Measurements from ENCODE around the gene DEGS1. TPM values are rescaled to one million over a fixed set of nuclear protein-coding genes. Genes with fewer than 3 reads are reported as not detected.

The DEGS1 gene
- total and polyA plus RNA-seq, 2 donors, result 44.1 to 64.1 TPM

- Histone ChIP-seq H3K4me3 (ENCODE audit: low read length in 2 of 2) (no peak overlapping the region), H3K27ac (ENCODE audit: low read depth in 1 of 2, low read length in 1 of 2) (peak overlapping the region in 1 of 2 donors; percentile 3), H3K9me3 (ENCODE audit: control insufficient read depth in 2 of 2, insufficient read depth in 1 of 2, low read length in 1 of 2) (no peaks in the 10 kb centered on the region), H3K27me3 (ENCODE audit: control insufficient read depth in 2 of 2, insufficient read depth in 1 of 2, low read length in 1 of 2) (no peaks in the 10 kb centered on the region), H3K36me3 (ENCODE audit: control insufficient read depth in 2 of 2, insufficient read depth in 2 of 2, low read length in 1 of 2) (no peaks in the 10 kb centered on the region), H3K4me1 (ENCODE audit: control insufficient read depth in 2 of 2, insufficient read depth in 2 of 2, low read length in 2 of 2) (peaks cover 0 to 2% of the 10 kb centered on the region in 2 donors)
- 82% methylated on average over 11 of the region's 11 CpGs for WGBS
- DNase-seq (ENCODE audit: low read depth in 6 of 9, low spot score in 9 of 9), result no peak
Measured at GRCh38 chr1:224217655-224218623, 34.9 kb downstream of the DEGS1 start.

GRCh38 chr1:224219011-224219611 lies 36.1 kb downstream of the DEGS1 start:
- H3K27me3 ChIP-seq (ENCODE audit: control insufficient read depth in 2 of 2, insufficient read depth in 1 of 2, low read length in 1 of 2), result no peaks in the 10 kb centered on the region
- no peak overlapping the region for H3K4me3 ChIP-seq (ENCODE audit: low read length in 2 of 2)
- H3K36me3 ChIP-seq (ENCODE audit: control insufficient read depth in 2 of 2, insufficient read depth in 2 of 2, low read length in 1 of 2), result no peaks in the 10 kb centered on the region
- DNase-seq (ENCODE audit: low read depth in 6 of 9, low spot score in 9 of 9), result no peak
- peaks cover 0 to 2% of the 10 kb centered on the region in 2 donors for H3K4me1 ChIP-seq (ENCODE audit: control insufficient read depth in 2 of 2, insufficient read depth in 2 of 2, low read length in 2 of 2)
- peak overlapping the region in 1 of 2 donors; percentile 55 for H3K27ac ChIP-seq (ENCODE audit: low read depth in 1 of 2, low read length in 1 of 2)
- WGBS, result 86% methylated on average over 5 of the region's 5 CpGs
- no peaks in the 10 kb centered on the region for H3K9me3 ChIP-seq (ENCODE audit: control insufficient read depth in 2 of 2, insufficient read depth in 1 of 2, low read length in 1 of 2)

- peaks cover 0 to 2% of the 10 kb centered on the region in 2 donors for H3K4me1 ChIP-seq (ENCODE audit: control insufficient read depth in 2 of 2, insufficient read depth in 2 of 2, low read length in 2 of 2)
- H3K4me3 ChIP-seq (ENCODE audit: low read length in 2 of 2), result no peak overlapping the region
- H3K36me3 ChIP-seq (ENCODE audit: control insufficient read depth in 2 of 2, insufficient read depth in 2 of 2, low read length in 1 of 2), result no peaks in the 10 kb centered on the region
- DNase-seq (ENCODE audit: low read depth in 6 of 9, low spot score in 9 of 9), result no peak
- no peaks in the 10 kb centered on the region for H3K9me3 ChIP-seq (ENCODE audit: control insufficient read depth in 2 of 2, insufficient read depth in 1 of 2, low read length in 1 of 2)
- H3K27me3 ChIP-seq (ENCODE audit: control insufficient read depth in 2 of 2, insufficient read depth in 1 of 2, low read length in 1 of 2), result no peaks in the 10 kb centered on the region
- peak overlapping the region in 1 of 2 donors; percentile 42 for H3K27ac ChIP-seq (ENCODE audit: low read depth in 1 of 2, low read length in 1 of 2)
- 92% methylated on average over 7 of the region's 7 CpGs for WGBS
Measured at GRCh38 chr1:224219612-224220059, 36.6 kb downstream of the DEGS1 start.

- no peak overlapping the region for H3K4me3 ChIP-seq (ENCODE audit: low read length in 2 of 2)
- H3K36me3 ChIP-seq (ENCODE audit: control insufficient read depth in 2 of 2, insufficient read depth in 2 of 2, low read length in 1 of 2), result peaks cover 18 to 19% of the 10 kb centered on the region in 2 donors
- no peaks in the 10 kb centered on the region for H3K9me3 ChIP-seq (ENCODE audit: control insufficient read depth in 2 of 2, insufficient read depth in 1 of 2, low read length in 1 of 2)
- no peaks in the 10 kb centered on the region for H3K27me3 ChIP-seq (ENCODE audit: control insufficient read depth in 2 of 2, insufficient read depth in 1 of 2, low read length in 1 of 2)
- WGBS, result 92% methylated on average over 12 of the region's 12 CpGs
- peak overlapping the region in 1 of 2 donors; percentile 13 for H3K27ac ChIP-seq (ENCODE audit: low read depth in 1 of 2, low read length in 1 of 2)
- no peaks in the 10 kb centered on the region for H3K4me1 ChIP-seq (ENCODE audit: control insufficient read depth in 2 of 2, insufficient read depth in 2 of 2, low read length in 2 of 2)
- no peak for DNase-seq (ENCODE audit: low read depth in 6 of 9, low spot score in 9 of 9)
Measured at GRCh38 chr1:224223819-224224714, 41.0 kb downstream of the DEGS1 start.

- DNase-seq (ENCODE audit: low read depth in 6 of 9, low spot score in 9 of 9), result no peak
- Histone ChIP-seq H3K9me3 (ENCODE audit: control insufficient read depth in 2 of 2, insufficient read depth in 1 of 2, low read length in 1 of 2) (no peaks in the 10 kb centered on the region), H3K27ac (ENCODE audit: low read depth in 1 of 2, low read length in 1 of 2) (no peak overlapping the region), H3K4me1 (ENCODE audit: control insufficient read depth in 2 of 2, insufficient read depth in 2 of 2, low read length in 2 of 2) (no peaks in the 10 kb centered on the region), H3K36me3 (ENCODE audit: control insufficient read depth in 2 of 2, insufficient read depth in 2 of 2, low read length in 1 of 2) (peaks cover 22 to 35% of the 10 kb centered on the region in 2 donors), H3K27me3 (ENCODE audit: control insufficient read depth in 2 of 2, insufficient read depth in 1 of 2, low read length in 1 of 2) (no peaks in the 10 kb centered on the region), H3K4me3 (ENCODE audit: low read length in 2 of 2) (no peak overlapping the region)
- 99% methylated on average over 6 of the region's 6 CpGs for WGBS
Measured at GRCh38 chr1:224226849-224227502, 43.9 kb downstream of the DEGS1 start.

- Histone ChIP-seq H3K36me3 (ENCODE audit: control insufficient read depth in 2 of 2, insufficient read depth in 2 of 2, low read length in 1 of 2) (peaks cover 30 to 48% of the 10 kb centered on the region in 2 donors), H3K9me3 (ENCODE audit: control insufficient read depth in 2 of 2, insufficient read depth in 1 of 2, low read length in 1 of 2) (no peaks in the 10 kb centered on the region), H3K4me3 (ENCODE audit: low read length in 2 of 2) (no peak overlapping the region), H3K27me3 (ENCODE audit: control insufficient read depth in 2 of 2, insufficient read depth in 1 of 2, low read length in 1 of 2) (no peaks in the 10 kb centered on the region), H3K27ac (ENCODE audit: low read depth in 1 of 2, low read length in 1 of 2) (no peak overlapping the region), H3K4me1 (ENCODE audit: control insufficient read depth in 2 of 2, insufficient read depth in 2 of 2, low read length in 2 of 2) (no peaks in the 10 kb centered on the region)
- no peak for DNase-seq (ENCODE audit: low read depth in 6 of 9, low spot score in 9 of 9)
Measured at GRCh38 chr1:224234017-224234416, 51.0 kb downstream of the DEGS1 start.

- 99% methylated on average over 2 of the region's 2 CpGs for WGBS
- no peaks in the 10 kb centered on the region for H3K27me3 ChIP-seq (ENCODE audit: control insufficient read depth in 2 of 2, insufficient read depth in 1 of 2, low read length in 1 of 2)
- H3K9me3 ChIP-seq (ENCODE audit: control insufficient read depth in 2 of 2, insufficient read depth in 1 of 2, low read length in 1 of 2), result no peaks in the 10 kb centered on the region
- DNase-seq (ENCODE audit: low read depth in 6 of 9, low spot score in 9 of 9), result no peak
- H3K36me3 ChIP-seq (ENCODE audit: control insufficient read depth in 2 of 2, insufficient read depth in 2 of 2, low read length in 1 of 2), result peaks cover 28 to 40% of the 10 kb centered on the region in 2 donors
- no peaks in the 10 kb centered on the region for H3K4me1 ChIP-seq (ENCODE audit: control insufficient read depth in 2 of 2, insufficient read depth in 2 of 2, low read length in 2 of 2)
- H3K4me3 ChIP-seq (ENCODE audit: low read length in 2 of 2), result no peak overlapping the region
- no peak overlapping the region for H3K27ac ChIP-seq (ENCODE audit: low read depth in 1 of 2, low read length in 1 of 2)
Measured at GRCh38 chr1:224235813-224236493, 52.9 kb downstream of the DEGS1 start.

Data from thymus (tissue), 11 donors.